Measurements from ENCODE around the gene ZNF575.

Gene ZNF575

DNA sequence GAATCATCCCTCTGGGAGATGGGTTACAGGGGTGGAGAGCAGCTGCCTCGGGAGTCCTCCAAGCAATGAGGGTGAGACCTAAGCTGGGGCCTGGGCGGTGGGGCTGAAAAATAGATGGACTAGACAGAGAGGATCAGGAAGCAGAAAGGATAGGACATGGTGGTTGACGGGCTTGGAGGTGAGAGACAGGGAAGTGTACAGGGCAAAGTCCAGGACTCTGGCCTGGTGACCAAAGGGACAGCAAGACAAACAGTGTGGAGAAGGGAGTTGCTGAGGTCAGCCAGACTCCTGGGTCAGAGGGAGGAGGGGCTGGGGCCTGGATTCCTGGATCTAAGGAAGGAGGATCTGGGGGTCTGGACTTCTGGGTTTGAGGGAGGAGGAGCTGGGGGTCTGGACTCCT, 33.9 kb upstream of the ZNF575 start:
- Histone ChIP-seq H3K9me3 (ENCODE audit: control insufficient read depth, insufficient read depth, low read depth, low read length) (no peaks in the 10 kb centered on the region), H3K4me3 (ENCODE audit: low read depth, low read length) (no peak overlapping the region), H3K4me1 (ENCODE audit: control insufficient read depth, insufficient read depth, low read length) (peaks cover 9% of the 10 kb centered on the region; the same call in 1 of the 2 replicates), H3K27ac (ENCODE audit: extremely low read depth, low read depth, low read length) (0 out of 2 replicates have a peak overlapping the region, but pooled peaks have one; percentile 9), H3K36me3 (ENCODE audit: control insufficient read depth in 2 of 2, insufficient read depth in 1 of 2, low read length in 2 of 2) (peaks cover 25 to 41% of the 10 kb centered on the region in 2 experiments)
- TF ChIP-seq ZNF132 (tag by site-specific recombination; IDR thresholded peaks at IDR 0.05; ENCODE audit: borderline replicate concordance) = no peak
- TF ChIP-seq, protein P1, sequence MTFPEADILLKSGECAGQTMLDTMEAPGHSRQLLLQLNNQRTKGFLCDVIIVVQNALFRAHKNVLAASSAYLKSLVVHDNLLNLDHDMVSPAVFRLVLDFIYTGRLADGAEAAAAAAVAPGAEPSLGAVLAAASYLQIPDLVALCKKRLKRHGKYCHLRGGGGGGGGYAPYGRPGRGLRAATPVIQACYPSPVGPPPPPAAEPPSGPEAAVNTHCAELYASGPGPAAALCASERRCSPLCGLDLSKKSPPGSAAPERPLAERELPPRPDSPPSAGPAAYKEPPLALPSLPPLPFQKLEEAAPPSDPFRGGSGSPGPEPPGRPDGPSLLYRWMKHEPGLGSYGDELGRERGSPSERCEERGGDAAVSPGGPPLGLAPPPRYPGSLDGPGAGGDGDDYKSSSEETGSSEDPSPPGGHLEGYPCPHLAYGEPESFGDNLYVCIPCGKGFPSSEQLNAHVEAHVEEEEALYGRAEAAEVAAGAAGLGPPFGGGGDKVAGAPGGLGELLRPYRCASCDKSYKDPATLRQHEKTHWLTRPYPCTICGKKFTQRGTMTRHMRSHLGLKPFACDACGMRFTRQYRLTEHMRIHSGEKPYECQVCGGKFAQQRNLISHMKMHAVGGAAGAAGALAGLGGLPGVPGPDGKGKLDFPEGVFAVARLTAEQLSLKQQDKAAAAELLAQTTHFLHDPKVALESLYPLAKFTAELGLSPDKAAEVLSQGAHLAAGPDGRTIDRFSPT (tag by site-specific recombination; IDR thresholded peaks at IDR 0.05) = no peak
- no peak for TF ChIP-seq YY2 (tag by site-specific recombination; IDR thresholded peaks at IDR 0.05)
- no peak for TF ChIP-seq ZNF416 (tag by site-specific recombination; IDR thresholded peaks at IDR 0.05)
- no peak for TF ChIP-seq ZNF561 (tag by site-specific recombination; IDR thresholded peaks at IDR 0.05; ENCODE audit: borderline replicate concordance)
- TF ChIP-seq, protein P2, sequence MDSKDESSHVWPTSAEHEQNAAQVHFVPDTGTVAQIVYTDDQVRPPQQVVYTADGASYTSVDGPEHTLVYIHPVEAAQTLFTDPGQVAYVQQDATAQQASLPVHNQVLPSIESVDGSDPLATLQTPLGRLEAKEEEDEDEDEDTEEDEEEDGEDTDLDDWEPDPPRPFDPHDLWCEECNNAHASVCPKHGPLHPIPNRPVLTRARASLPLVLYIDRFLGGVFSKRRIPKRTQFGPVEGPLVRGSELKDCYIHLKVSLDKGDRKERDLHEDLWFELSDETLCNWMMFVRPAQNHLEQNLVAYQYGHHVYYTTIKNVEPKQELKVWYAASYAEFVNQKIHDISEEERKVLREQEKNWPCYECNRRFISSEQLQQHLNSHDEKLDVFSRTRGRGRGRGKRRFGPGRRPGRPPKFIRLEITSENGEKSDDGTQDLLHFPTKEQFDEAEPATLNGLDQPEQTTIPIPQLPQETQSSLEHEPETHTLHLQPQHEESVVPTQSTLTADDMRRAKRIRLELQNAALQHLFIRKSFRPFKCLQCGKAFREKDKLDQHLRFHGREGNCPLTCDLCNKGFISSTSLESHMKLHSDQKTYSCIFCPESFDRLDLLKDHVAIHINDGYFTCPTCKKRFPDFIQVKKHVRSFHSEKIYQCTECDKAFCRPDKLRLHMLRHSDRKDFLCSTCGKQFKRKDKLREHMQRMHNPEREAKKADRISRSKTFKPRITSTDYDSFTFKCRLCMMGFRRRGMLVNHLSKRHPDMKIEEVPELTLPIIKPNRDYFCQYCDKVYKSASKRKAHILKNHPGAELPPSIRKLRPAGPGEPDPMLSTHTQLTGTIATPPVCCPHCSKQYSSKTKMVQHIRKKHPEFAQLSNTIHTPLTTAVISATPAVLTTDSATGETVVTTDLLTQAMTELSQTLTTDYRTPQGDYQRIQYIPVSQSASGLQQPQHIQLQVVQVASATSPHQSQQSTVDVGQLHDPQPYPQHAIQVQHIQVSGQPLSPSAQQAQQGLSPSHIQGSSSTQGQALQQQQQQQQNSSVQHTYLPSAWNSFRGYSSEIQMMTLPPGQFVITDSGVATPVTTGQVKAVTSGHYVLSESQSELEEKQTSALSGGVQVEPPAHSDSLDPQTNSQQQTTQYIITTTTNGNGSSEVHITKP (tag by site-specific recombination; IDR thresholded peaks at IDR 0.05) = no peak
- no peak for TF ChIP-seq ZNF510 (tag by site-specific recombination; IDR thresholded peaks at IDR 0.05; ENCODE audit: insufficient replicate concordance)
- POLR2A ChIA-PET = no interaction called here
- CTCF ChIA-PET = interaction anchor here (0.6 to 1.4 kb wide), 6 partner anchors 20 to 169 kb away, joined by 3 to 6 read pairs (median 3); no protein-coding TSS in a partner anchor

DNA sequence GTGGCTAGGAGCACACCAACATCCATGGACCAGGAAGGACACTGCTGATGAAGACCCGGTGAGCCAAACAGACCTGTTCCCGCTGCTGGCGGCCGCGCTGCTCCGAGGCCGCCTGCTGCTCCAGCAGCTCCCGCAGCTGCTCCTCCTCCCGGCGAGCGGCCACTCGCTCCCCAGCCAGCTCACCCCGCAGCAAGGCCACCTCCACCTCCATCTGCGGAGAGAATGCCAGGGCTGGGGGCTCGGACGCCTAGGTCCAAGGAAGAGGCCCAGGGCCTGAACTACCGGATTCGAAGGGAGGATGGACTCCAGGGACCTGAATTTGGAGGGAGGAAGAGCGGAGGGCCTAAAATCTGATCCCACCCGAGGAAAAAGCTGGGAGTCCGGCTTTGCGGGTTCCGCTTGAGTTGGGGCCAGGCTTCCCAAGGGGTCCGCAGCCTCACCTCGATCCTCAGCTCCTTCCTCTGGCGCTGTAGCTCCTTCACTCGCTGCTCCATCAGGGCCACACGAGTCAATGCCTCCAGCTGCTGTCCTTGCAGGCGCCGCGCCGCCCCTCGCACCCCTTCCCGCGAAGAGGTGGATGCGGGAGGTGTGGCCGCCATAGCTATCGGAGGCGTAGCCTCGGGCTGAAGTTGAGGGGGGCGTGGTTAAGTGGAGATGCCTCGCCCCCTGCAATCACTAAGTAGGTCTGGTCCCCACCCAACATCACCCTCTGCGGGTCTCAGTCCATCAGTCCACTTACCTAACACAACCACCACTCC, 31.1 kb upstream of the ZNF575 start:
- TF ChIP-seq ZBTB20 (tag by site-specific recombination; IDR thresholded peaks at IDR 0.05) (no peak), ZNF837 (tag by site-specific recombination; IDR thresholded peaks at IDR 0.05) (no peak), KLF1 (tag by site-specific recombination; IDR thresholded peaks at IDR 0.05) (peak; percentile 85), ZNF214 (tag by site-specific recombination; IDR thresholded peaks at IDR 0.05; ENCODE audit: borderline replicate concordance) (no peak), GLIS2 (tag by site-specific recombination; IDR thresholded peaks at IDR 0.05) (peak; percentile 28; the same call in 1 of the 2 replicates), ZNF350 (tag by site-specific recombination; IDR thresholded peaks at IDR 0.05) (no peak), ZNF521 (tag by site-specific recombination; IDR thresholded peaks at IDR 0.05) (no peak), KLF9 (tag by site-specific recombination; IDR thresholded peaks at IDR 0.05; ENCODE audit: low read depth) (peak; percentile 74), ZNF202 (tag by site-specific recombination; IDR thresholded peaks at IDR 0.05; ENCODE audit: borderline replicate concordance) (no peak)
- H3K4me1 ChIP-seq (ENCODE audit: control insufficient read depth, insufficient read depth, low read length) = peaks cover 15% of the 10 kb centered on the region; the same call in 1 of the 2 replicates
- H3K9me3 ChIP-seq (ENCODE audit: control insufficient read depth, insufficient read depth, low read depth, low read length) = no peaks in the 10 kb centered on the region
- no peak overlapping the region for H3K27ac ChIP-seq (ENCODE audit: extremely low read depth, low read depth, low read length)
- H3K4me3 ChIP-seq (ENCODE audit: low read depth, low read length) = no peak overlapping the region
- POLR2A ChIA-PET = interaction anchor here (0.6 to 1.1 kb wide), 5 partner anchors 9 to 38 kb away, joined by 3 to 8 read pairs (median 5); no protein-coding TSS in a partner anchor
- H3K36me3 ChIP-seq (ENCODE audit: control insufficient read depth in 2 of 2, insufficient read depth in 1 of 2, low read length in 2 of 2) = peaks cover 12 to 30% of the 10 kb centered on the region in 2 experiments
- CTCF ChIA-PET = interaction anchor here (0.6 to 11.9 kb wide), 9 partner anchors 9 to 254 kb away, joined by 3 to 97 read pairs (median 4); partner anchors contain the start of genes IRGQ and LYPD3

Measured in HEK293 (cell line).